Nephron progenitor cell (in vitro differentiated cells): ENCODE data around the gene SEPTIN8.

Source experiments
- DNase-seq: peaks from one replicate; pipeline ENCODE4 v3.0.0; 2021
- H3K27ac Mint-ChIP-seq: 2 replicates; pipeline ENCODE4 v1.8.0; 2021; ENCODE audit warnings: mild to moderate bottlenecking, moderate library complexity, mixed read lengths
- H3K27me3 Mint-ChIP-seq: 2 replicates; pipeline ENCODE4 v1.8.0; 2021; ENCODE audit warnings: mild to moderate bottlenecking, low read depth, mixed read lengths; ENCODE audit not compliant: poor library complexity
- H3K36me3 Mint-ChIP-seq: 2 replicates; pipeline ENCODE4 v1.8.0; 2021; ENCODE audit warnings: low read depth, mixed read lengths
- H3K4me1 Mint-ChIP-seq: 2 replicates; pipeline ENCODE4 v1.8.0; 2021; ENCODE audit warnings: mixed read lengths
- H3K4me3 Mint-ChIP-seq: 2 replicates; pipeline ENCODE4 v1.8.0; 2021; ENCODE audit warnings: mild to moderate bottlenecking, moderate library complexity, mixed read lengths
- H3K9me3 Mint-ChIP-seq: 2 replicates; pipeline ENCODE4 v1.8.0; 2021; ENCODE audit warnings: mild to moderate bottlenecking, moderate library complexity, mixed read lengths
- CTCF ChIP-seq: fragments of 200-600 bp; sonication (generic); IDR thresholded peaks from 2 replicates; pipeline ENCODE4 v1.5.0; 2021; ENCODE audit warnings: antibody characterized with exemption

The SEPTIN8 gene

GRCh38 chr5:132819468-132819867 lies 42.4 kb upstream of the SEPTIN8 start:
- no peak for TF ChIP-seq CTCF
- peaks cover 5% of the 10 kb centered on the region for H3K9me3 Mint-ChIP-seq
- H3K36me3 Mint-ChIP-seq: no peaks in the 10 kb centered on the region
- peaks cover 67% of the 10 kb centered on the region for H3K27me3 Mint-ChIP-seq
- peaks cover 24% of the 10 kb centered on the region for H3K4me1 Mint-ChIP-seq
- no peak overlapping the region for H3K27ac Mint-ChIP-seq
- no peak overlapping the region for H3K4me3 Mint-ChIP-seq
- DNase-seq: no peak

GRCh38 chr5:132817011-132817410 lies 40.0 kb upstream of the SEPTIN8 start:
- no peak for DNase-seq
- peaks cover 23% of the 10 kb centered on the region for H3K4me1 Mint-ChIP-seq
- no peaks in the 10 kb centered on the region for H3K36me3 Mint-ChIP-seq
- H3K9me3 Mint-ChIP-seq: peaks cover 5% of the 10 kb centered on the region
- no peak for TF ChIP-seq CTCF
- no peak overlapping the region for H3K4me3 Mint-ChIP-seq
- no peak overlapping the region for H3K27ac Mint-ChIP-seq
- peaks cover 68% of the 10 kb centered on the region for H3K27me3 Mint-ChIP-seq

- TF ChIP-seq CTCF: no peak
- H3K27me3 Mint-ChIP-seq: peaks cover 72% of the 10 kb centered on the region
- H3K9me3 Mint-ChIP-seq: peaks cover 5% of the 10 kb centered on the region
- no peak overlapping the region for H3K4me3 Mint-ChIP-seq
- no peaks in the 10 kb centered on the region for H3K36me3 Mint-ChIP-seq
- no peak overlapping the region for H3K27ac Mint-ChIP-seq
- no peak for DNase-seq
- peaks cover 18% of the 10 kb centered on the region for H3K4me1 Mint-ChIP-seq
These were observed 39.5 kb upstream of the SEPTIN8 start for GRCh38 chr5:132816554-132816953.

- TF ChIP-seq CTCF: no peak
- Mint-ChIP-seq H3K27ac (no peak overlapping the region), H3K27me3 (peaks cover 77% of the 10 kb centered on the region), H3K4me1 (peaks cover 16% of the 10 kb centered on the region), H3K9me3 (peaks cover 5% of the 10 kb centered on the region), H3K4me3 (no peak overlapping the region), H3K36me3 (no peaks in the 10 kb centered on the region)
- no peak for DNase-seq
These were observed 39.0 kb upstream of the SEPTIN8 start for GRCh38 chr5:132816083-132816482.

GRCh38 chr5:132815454-132815853 lies 38.4 kb upstream of the SEPTIN8 start:
- H3K27me3 Mint-ChIP-seq: peaks cover 80% of the 10 kb centered on the region
- no peak overlapping the region for H3K27ac Mint-ChIP-seq
- H3K36me3 Mint-ChIP-seq: no peaks in the 10 kb centered on the region

More at GRCh38 chr5:132815454-132815853, 38.4 kb upstream of the SEPTIN8 start:
- Mint-ChIP-seq H3K4me1 (peaks cover 16% of the 10 kb centered on the region), H3K9me3 (peaks cover 5% of the 10 kb centered on the region), H3K4me3 (peak overlapping the region; percentile 65)
- no peak for TF ChIP-seq CTCF
- DNase-seq: no peak
